GM23248 (cell line): ENCODE data around the gene TXN2. TPM values are rescaled to one million over a fixed set of nuclear protein-coding genes. Genes with fewer than 3 reads are reported as not detected.
"Not testable (repeated sequence)": the region's sequence is repeated elsewhere in the genome, so short reads cannot be mapped to it uniquely, and the experiment has no call there.

ENCODE experiments used
- DNase-seq: peaks from one replicate; pipeline ENCODE4 v3.0.0-alpha.2; 2015
- H2AFZ ChIP-seq: fragments of 200-600 bp; sonication (generic); 2 replicates; pipeline ENCODE4 v1.6.1; 2016; ENCODE audit warnings: antibody characterized with exemption
- H3F3A ChIP-seq: fragments of 200-600 bp; sonication (generic); 2 replicates; pipeline ENCODE4 v1.6.1; 2016; ENCODE audit warnings: mild to moderate bottlenecking, antibody characterized with exemption, mixed run types; ENCODE audit not compliant: insufficient read depth
- H3K27ac ChIP-seq: fragments of 200-600 bp; sonication (generic); 2 replicates; pipeline ENCODE4 v1.5.1; 2016; ENCODE audit warnings: mild to moderate bottlenecking
- H3K27me3 ChIP-seq: fragments of 200-600 bp; sonication (generic); replicated peaks from 2 replicates; pipeline ENCODE4 v1.6.1; 2016; ENCODE audit warnings: mild to moderate bottlenecking; ENCODE audit not compliant: insufficient read depth
- H3K36me3 ChIP-seq: fragments of 200-600 bp; sonication (generic); 2 replicates; pipeline ENCODE4 v1.6.1; 2016; ENCODE audit warnings: low read depth, mild to moderate bottlenecking
- H3K4me1 ChIP-seq: fragments of 200-600 bp; sonication (generic); 2 replicates; pipeline ENCODE4 v1.6.1; 2016; ENCODE audit warnings: mild to moderate bottlenecking; ENCODE audit not compliant: insufficient read depth
- H3K4me2 ChIP-seq: fragments of 200-600 bp; sonication (generic); one replicate; pipeline ENCODE4 v1.6.1; 2016; ENCODE audit warnings: mild to moderate bottlenecking; ENCODE audit not compliant: unreplicated experiment
- H3K4me3 ChIP-seq: fragments of 200-600 bp; sonication (generic); 2 replicates; pipeline ENCODE4 v1.5.1; 2016; ENCODE audit warnings: mild to moderate bottlenecking
- H3K79me2 ChIP-seq: fragments of 200-600 bp; sonication (generic); 2 replicates; pipeline ENCODE4 v1.6.1; 2016; ENCODE audit warnings: mild to moderate bottlenecking; ENCODE audit not compliant: insufficient read depth
- H3K9ac ChIP-seq: fragments of 200-600 bp; sonication (generic); 2 replicates; pipeline ENCODE4 v1.6.1; 2016; ENCODE audit warnings: mild to moderate bottlenecking
- H3K9me2 ChIP-seq: fragments of 200-600 bp; sonication (generic); 2 replicates; pipeline ENCODE4 v1.6.1; 2016; ENCODE audit warnings: mixed run types, mild to moderate bottlenecking, moderate library complexity; ENCODE audit not compliant: insufficient read depth
- H3K9me3 ChIP-seq: fragments of 200-600 bp; sonication (generic); one replicate; pipeline ENCODE4 v1.6.1; 2017; ENCODE audit warnings: low read depth
- H4K20me1 ChIP-seq: fragments of 200-600 bp; sonication (generic); 2 replicates; pipeline ENCODE4 v1.6.0; 2016; ENCODE audit not compliant: insufficient read depth
- EZH2 ChIP-seq: fragments of 200-600 bp; sonication (generic); IDR thresholded peaks from 2 replicates; pipeline ENCODE4 v1.6.1; 2018; ENCODE audit warnings: antibody characterized with exemption, mild to moderate bottlenecking; ENCODE audit not compliant: insufficient read depth, poor library complexity, severe bottlenecking
- EZH2phosphoT487 ChIP-seq: fragments of 200-600 bp; sonication (generic); IDR thresholded peaks from 2 replicates; pipeline ENCODE4 v1.6.1; 2018; ENCODE audit warnings: antibody characterized with exemption, moderate library complexity, mild to moderate bottlenecking, low read depth; ENCODE audit not compliant: insufficient read depth
- WGBS, 2 experiments: methylation state at CpG; one replicate each; pipeline ENCODE4 v1.1.6; 2015 to 2017; ENCODE audit warnings: low lambda C conversion rate in 2 of 2, low coverage in 1 of 2; ENCODE audit errors: missing lambda C conversion rate in 2 of 2; 5-methylcytosine and 5-hydroxymethylcytosine counted together
- in situ Hi-C: fragments of 300-500 bp; cut with MboI; formaldehyde crosslinking; loops from 2 replicates; pipeline ENCODE4 v1.15.0; 2020
- polyA plus RNA-seq: library from polyadenylated mRNA; unstranded; fragments of >200 nt; fragmentation: Nextera tagmentation; extraction: Ambion mirVana; gene quantifications from 2 replicates; pipeline ENCODE4 v1.2.1, GENCODE V29; 2016
- total RNA-seq: library from RNA; depleted of rRNA; stranded (reverse); fragments of >200 nt; shearing (Covaris generic); gene quantifications from 2 replicates; pipeline ENCODE4 v1.2.3, GENCODE V29; 2014

TXN2 gene
- total and polyA plus RNA-seq, 2 experiments from 2014 or later = 24.0 to 104 TPM

DNA sequence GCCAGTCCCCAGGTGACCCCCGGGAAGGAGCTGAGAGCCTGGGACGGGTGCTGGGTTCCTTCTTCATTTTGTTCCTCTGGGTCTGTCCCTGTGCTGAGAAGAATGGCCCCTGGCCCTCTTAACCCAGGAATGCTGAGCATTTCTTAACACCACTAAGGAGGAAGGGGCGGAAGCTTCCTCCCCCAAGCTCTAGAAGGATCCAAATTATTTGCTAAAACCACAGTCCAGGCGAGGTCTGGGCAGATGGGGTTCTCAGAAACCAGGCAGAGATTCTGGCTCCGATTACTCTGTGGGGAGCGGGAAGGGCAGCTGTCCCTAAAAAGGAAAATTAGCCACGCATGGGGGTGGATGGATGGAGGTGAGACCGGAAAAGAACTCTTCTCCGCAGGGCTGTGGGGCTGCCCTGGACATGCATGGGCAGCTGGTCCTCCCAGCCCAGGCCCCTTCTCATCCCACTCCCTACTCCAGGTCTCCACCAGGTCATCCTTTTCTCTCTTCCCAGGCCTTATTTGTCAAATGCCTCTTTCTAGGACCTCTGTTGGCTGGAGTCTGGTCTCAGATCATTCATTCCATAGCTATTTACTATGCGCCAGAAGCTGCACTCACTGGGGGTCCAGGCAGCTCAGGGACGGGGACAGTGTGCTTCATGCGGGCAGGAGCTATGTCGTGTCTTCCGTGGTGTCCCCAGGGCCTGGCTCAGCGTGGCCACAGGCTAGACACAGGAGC, 48.7 kb downstream of the TXN2 start:
- Histone ChIP-seq H3K79me2 (no peaks in the 10 kb centered on the region), H3K4me1 (no peaks in the 10 kb centered on the region), H2AFZ (no peak overlapping the region), H3K36me3 (no peaks in the 10 kb centered on the region), H3K27me3 (no peaks in the 10 kb centered on the region), H3K9ac (no peak overlapping the region), H3F3A (no peaks in the 10 kb centered on the region), H3K9me3 (no peaks in the 10 kb centered on the region), H3K4me3 (no peak overlapping the region), H4K20me1 (no peaks in the 10 kb centered on the region), H3K27ac (no peak overlapping the region), H3K9me2 (no peaks in the 10 kb centered on the region), H3K4me2 (no peak overlapping the region)
- in situ Hi-C loops = no loop called here
- WGBS, 2 experiments = 86 to 88% methylated on average over 15 of the region's 15 CpGs
- no peak for DNase-seq
- TF ChIP-seq EZH2 (no peak), EZH2phosphoT487 (no peak)

GRCh38 chr22:36431977-36432376, 49.5 kb downstream of the TXN2 start:
- H3K4me3 ChIP-seq = no peak overlapping the region
- H3K9ac ChIP-seq = no peak overlapping the region
- no peaks in the 10 kb centered on the region for H3K9me3 ChIP-seq
- in situ Hi-C loops = no loop called here
- no peak overlapping the region for H2AFZ ChIP-seq
- H3K4me2 ChIP-seq = no peak overlapping the region
- TF ChIP-seq EZH2 = no peak
- TF ChIP-seq EZH2phosphoT487 = no peak
- no peaks in the 10 kb centered on the region for H3K36me3 ChIP-seq
- no peaks in the 10 kb centered on the region for H3K9me2 ChIP-seq
- no peak overlapping the region for H3K27ac ChIP-seq
- WGBS, 2 experiments = 95% methylated on average over 9 of the region's 9 CpGs
- no peaks in the 10 kb centered on the region for H4K20me1 ChIP-seq
- H3K79me2 ChIP-seq = no peaks in the 10 kb centered on the region
- H3F3A ChIP-seq = no peaks in the 10 kb centered on the region
- H3K27me3 ChIP-seq = no peaks in the 10 kb centered on the region
- no peak for DNase-seq
- H3K4me1 ChIP-seq = no peaks in the 10 kb centered on the region

DNA sequence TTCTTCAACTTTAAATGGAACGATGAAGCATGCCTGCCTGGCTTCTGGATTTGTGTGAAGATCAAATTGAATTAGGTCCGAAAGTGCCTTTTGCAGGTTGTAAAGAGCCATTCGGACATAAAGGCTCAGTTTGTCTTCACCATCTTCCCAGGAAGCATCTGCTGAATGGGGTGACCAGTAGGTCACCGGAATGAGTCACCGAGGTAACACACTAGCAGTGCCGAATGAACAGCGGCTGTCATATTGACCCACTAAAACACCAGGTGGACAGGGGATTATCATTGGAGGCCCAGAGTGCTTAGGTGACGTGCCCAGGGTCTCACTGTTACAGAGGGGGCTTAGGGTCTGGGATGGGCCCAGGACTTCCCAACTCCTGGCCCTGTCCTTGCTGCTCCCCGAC, 50.6 kb downstream of the TXN2 start:
- H3K27me3 ChIP-seq = no peaks in the 10 kb centered on the region

GRCh38 chr22:36427952-36428351, 53.5 kb downstream of the TXN2 start:
- H2AFZ ChIP-seq, H3F3A ChIP-seq, H3K9me2 ChIP-seq, H3K4me2 ChIP-seq, H3K4me3 ChIP-seq, H3K9me3 ChIP-seq, H3K9ac ChIP-seq, H3K36me3 ChIP-seq, DNase-seq, H4K20me1 ChIP-seq, H3K27me3 ChIP-seq, H3K27ac ChIP-seq, in situ Hi-C loops, H3K79me2 ChIP-seq, H3K4me1 ChIP-seq: not testable (repeated sequence)
- WGBS, 2 experiments = 83 to 86% methylated on average over 9 to 11 of the region's 11 CpGs

More for the DNA sequence above, 50.6 kb downstream of the TXN2 start:
- 93 to 95% methylated on average over 9 of the region's 9 CpGs for WGBS, 2 experiments
- H3K79me2 ChIP-seq = no peaks in the 10 kb centered on the region
- DNase-seq = peak; percentile 21
- no peaks in the 10 kb centered on the region for H3K9me2 ChIP-seq
- H3K9ac ChIP-seq = no peak overlapping the region
- no peaks in the 10 kb centered on the region for H3K9me3 ChIP-seq
- H4K20me1 ChIP-seq = no peaks in the 10 kb centered on the region
- H3K27ac ChIP-seq = no peak overlapping the region
- no peak overlapping the region for H3K4me2 ChIP-seq
- no peaks in the 10 kb centered on the region for H3K4me1 ChIP-seq
- H2AFZ ChIP-seq = no peak overlapping the region
- H3K4me3 ChIP-seq = no peak overlapping the region
- no peaks in the 10 kb centered on the region for H3F3A ChIP-seq
- H3K36me3 ChIP-seq = no peaks in the 10 kb centered on the region
- in situ Hi-C loops = no loop called here
- TF ChIP-seq EZH2 (no peak), EZH2phosphoT487 (no peak)

DNA sequence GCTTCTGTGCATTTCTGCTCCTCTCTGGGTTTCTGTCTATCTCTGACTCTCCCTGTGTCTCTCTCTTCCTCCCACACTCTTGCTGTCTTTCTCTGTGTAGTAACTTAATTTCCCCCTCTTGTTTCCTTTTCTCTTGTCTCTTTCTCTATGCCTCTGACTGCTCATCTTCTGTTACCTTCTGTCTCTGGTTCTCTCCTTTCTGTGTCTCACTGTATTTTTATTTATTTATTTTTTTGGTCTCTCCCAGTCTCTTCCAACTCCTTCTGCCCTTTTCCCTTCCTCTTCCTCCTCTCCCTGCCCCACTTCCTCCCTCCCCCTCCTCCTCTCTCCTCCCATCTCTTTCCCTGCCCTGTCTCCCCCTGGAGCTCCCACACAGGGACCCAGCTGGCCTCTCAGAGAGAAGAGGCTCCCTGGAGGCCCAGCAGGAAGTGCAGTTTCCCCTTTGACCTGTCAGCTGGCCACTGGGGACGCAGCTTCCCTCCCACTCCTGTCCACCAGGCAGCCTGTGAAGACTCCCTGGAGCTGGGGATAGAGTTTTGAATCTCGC, 55.4 kb downstream of the TXN2 start:
- no peak overlapping the region for H3K4me3 ChIP-seq
- in situ Hi-C loops = no loop called here
- H3K9ac ChIP-seq = no peak overlapping the region
- no peak overlapping the region for H3K27ac ChIP-seq
- H3K36me3 ChIP-seq = no peaks in the 10 kb centered on the region
- TF ChIP-seq EZH2phosphoT487 (no peak), EZH2 (no peak)
- H3K27me3 ChIP-seq = no peaks in the 10 kb centered on the region
- no peaks in the 10 kb centered on the region for H4K20me1 ChIP-seq
- H2AFZ ChIP-seq = peak overlapping the region; percentile 63
- DNase-seq = no peak
- H3K9me2 ChIP-seq = no peaks in the 10 kb centered on the region
- H3F3A ChIP-seq = no peaks in the 10 kb centered on the region
- H3K79me2 ChIP-seq = no peaks in the 10 kb centered on the region
- H3K9me3 ChIP-seq = no peaks in the 10 kb centered on the region
- WGBS, 2 experiments = 86 to 88% methylated on average over 2 of the region's 2 CpGs
- no peaks in the 10 kb centered on the region for H3K4me1 ChIP-seq
- no peak overlapping the region for H3K4me2 ChIP-seq
